Measurements from ENCODE around the gene TENT4A.

- TF ChIP-seq CTCF (conservative IDR thresholded peaks at IDR 0.05; ENCODE audit: low read depth, low read length) (0 out of 2 replicates have a peak, but pooled peaks have one; percentile 14), EZH2 (IDR thresholded peaks at IDR 0.05; ENCODE audit: borderline replicate concordance, low read depth, low read length, poor library complexity, severe bottlenecking) (no peak)
Measured at GRCh38 chr5:6728011-6728794, 15.0 kb downstream of the TENT4A start.
